ENCODE data around the gene DENND1A.
"Not testable (repeated sequence)": the region's sequence is repeated elsewhere in the genome, so short reads cannot be mapped to it uniquely, and the experiment has no call there.

Gene DENND1A

GRCh38 chr9:123947326-123947725, 17.4 kb upstream of the DENND1A start:
- no peak for DNase-seq (ENCODE audit: low read depth in 3 of 3, low spot score in 1 of 3)

- no peak for DNase-seq (ENCODE audit: low read depth in 3 of 3, low spot score in 1 of 3)
Measured at GRCh38 chr9:123946101-123946821, 16.3 kb upstream of the DENND1A start.

GRCh38 chr9:123945532-123945931, 15.6 kb upstream of the DENND1A start:
- DNase-seq (ENCODE audit: low read depth in 3 of 3, low spot score in 1 of 3): no peak

- DNase-seq (ENCODE audit: low read depth in 3 of 3, low spot score in 1 of 3): not testable (repeated sequence)
Measured at GRCh38 chr9:123944464-123944863, 14.5 kb upstream of the DENND1A start.

- DNase-seq (ENCODE audit: low read depth in 3 of 3, low spot score in 1 of 3): no peak
Measured at GRCh38 chr9:123943671-123944070, 13.7 kb upstream of the DENND1A start.

GRCh38 chr9:123942542-123942941, 12.6 kb upstream of the DENND1A start:
- DNase-seq (ENCODE audit: low read depth in 3 of 3, low spot score in 1 of 3): no peak

GRCh38 chr9:123941524-123942070, 11.7 kb upstream of the DENND1A start:
- no peak for DNase-seq (ENCODE audit: low read depth in 3 of 3, low spot score in 1 of 3)

GRCh38 chr9:123940721-123941523, 11.0 kb upstream of the DENND1A start:
- DNase-seq (ENCODE audit: low read depth in 3 of 3, low spot score in 1 of 3): no peak

GRCh38 chr9:123938401-123938800, 8.5 kb upstream of the DENND1A start:
- no peak for DNase-seq (ENCODE audit: low read depth in 3 of 3, low spot score in 1 of 3)

GRCh38 chr9:123936575-123936974, 6.6 kb upstream of the DENND1A start:
- not testable (repeated sequence) for DNase-seq (ENCODE audit: low read depth in 3 of 3, low spot score in 1 of 3)

GRCh38 chr9:123933440-123934212, 3.7 kb upstream of the DENND1A start:
- DNase-seq (ENCODE audit: low read depth in 3 of 3, low spot score in 1 of 3): no peak

GRCh38 chr9:123929177-123929869, 603 bp downstream of the DENND1A start:
- peak in 1 of 3 donors; percentile 21 for DNase-seq (ENCODE audit: low read depth in 3 of 3, low spot score in 1 of 3)

- DNase-seq (ENCODE audit: low read depth in 3 of 3, low spot score in 1 of 3): no peak
Measured at GRCh38 chr9:123928533-123929176, 1.3 kb downstream of the DENND1A start.

- DNase-seq (ENCODE audit: low read depth in 3 of 3, low spot score in 1 of 3): no peak
Measured at GRCh38 chr9:123927625-123928532, 2.0 kb downstream of the DENND1A start.

- DNase-seq (ENCODE audit: low read depth in 3 of 3, low spot score in 1 of 3): no peak
Measured at GRCh38 chr9:123926941-123927340, 3.0 kb downstream of the DENND1A start.

GRCh38 chr9:123925819-123926218, 4.1 kb downstream of the DENND1A start:
- no peak for DNase-seq (ENCODE audit: low read depth in 3 of 3, low spot score in 1 of 3)

GRCh38 chr9:123925161-123925560, 4.8 kb downstream of the DENND1A start:
- no peak for DNase-seq (ENCODE audit: low read depth in 3 of 3, low spot score in 1 of 3)

- no peak for DNase-seq (ENCODE audit: low read depth in 3 of 3, low spot score in 1 of 3)
Measured at GRCh38 chr9:123924727-123925126, 5.2 kb downstream of the DENND1A start.

- no peak for DNase-seq (ENCODE audit: low read depth in 3 of 3, low spot score in 1 of 3)
Measured at GRCh38 chr9:123923884-123924283, 6.0 kb downstream of the DENND1A start.
